NCI-H1417 treated with DMSO at 0.1 percent for 48 hours (cell line): ENCODE measurements around the gene LRP1B.
"Not testable (repeated sequence)": the region's sequence is repeated elsewhere in the genome, so short reads cannot be mapped to it uniquely, and the experiment has no call there.

ENCODE experiments used
- DNase-seq: peaks from one replicate; lab custom pipeline; 2025; lab: John Stamatoyannopoulos, UW

The LRP1B gene

DNA sequence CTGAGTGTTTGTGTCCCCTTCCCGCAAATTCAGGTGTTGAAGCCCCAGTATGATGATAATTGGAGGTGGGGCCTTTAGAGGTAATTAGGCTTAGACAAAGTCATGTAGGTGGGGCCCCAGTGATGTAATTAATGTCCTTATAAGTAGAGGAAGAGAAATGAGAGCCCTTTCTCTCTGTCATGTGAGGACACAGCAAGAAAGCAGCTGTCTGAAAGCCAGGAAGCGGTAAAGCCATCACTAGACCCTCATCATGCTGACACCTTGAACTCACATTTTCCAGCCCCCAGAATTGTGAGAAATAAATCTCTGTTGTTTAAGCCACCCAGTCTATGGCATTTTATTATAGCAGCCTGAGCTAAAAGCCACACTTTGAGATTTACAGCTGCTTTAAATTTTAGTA, 1580.0 kb downstream of the LRP1B start:
- no peak for DNase-seq

DNA sequence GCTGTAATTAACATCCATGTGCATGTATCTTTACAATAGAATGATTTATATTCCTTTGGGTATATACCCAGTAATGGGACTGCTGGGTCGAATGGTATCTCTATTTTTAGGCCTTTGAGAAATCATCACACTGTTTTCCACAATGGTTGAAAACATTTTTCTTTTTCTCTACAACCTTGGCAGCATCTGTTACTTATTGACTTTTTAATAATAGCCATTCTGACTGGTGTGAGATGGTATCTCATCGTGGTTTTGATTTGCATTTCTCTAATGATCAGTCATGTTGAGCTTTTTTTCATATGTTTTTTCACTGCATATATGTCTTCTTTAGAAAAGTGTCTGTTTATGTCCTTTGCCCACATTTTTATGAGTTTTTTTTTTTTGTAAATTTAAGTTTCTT, 1586.0 kb downstream of the LRP1B start:
- not testable (repeated sequence) for DNase-seq

DNA sequence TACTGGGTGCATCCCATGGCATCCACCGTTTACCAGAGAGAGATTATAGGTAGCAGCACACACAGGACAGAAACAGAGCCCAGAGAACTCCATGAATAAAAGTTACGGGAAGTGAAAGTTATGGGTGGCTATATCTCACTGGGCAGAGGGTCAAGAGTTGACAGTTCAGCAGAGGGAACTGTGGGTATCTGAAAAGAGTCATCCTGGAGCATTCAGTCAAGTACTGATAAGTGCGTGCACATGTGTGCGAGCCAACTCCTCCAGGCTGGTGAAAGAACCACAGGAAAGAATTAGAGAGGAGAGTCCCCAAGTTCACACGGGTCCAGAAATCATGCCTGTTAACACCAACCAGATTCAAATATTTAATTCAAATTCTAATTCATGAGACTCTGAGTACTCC, 1588.2 kb downstream of the LRP1B start:
- DNase-seq: no peak

DNA sequence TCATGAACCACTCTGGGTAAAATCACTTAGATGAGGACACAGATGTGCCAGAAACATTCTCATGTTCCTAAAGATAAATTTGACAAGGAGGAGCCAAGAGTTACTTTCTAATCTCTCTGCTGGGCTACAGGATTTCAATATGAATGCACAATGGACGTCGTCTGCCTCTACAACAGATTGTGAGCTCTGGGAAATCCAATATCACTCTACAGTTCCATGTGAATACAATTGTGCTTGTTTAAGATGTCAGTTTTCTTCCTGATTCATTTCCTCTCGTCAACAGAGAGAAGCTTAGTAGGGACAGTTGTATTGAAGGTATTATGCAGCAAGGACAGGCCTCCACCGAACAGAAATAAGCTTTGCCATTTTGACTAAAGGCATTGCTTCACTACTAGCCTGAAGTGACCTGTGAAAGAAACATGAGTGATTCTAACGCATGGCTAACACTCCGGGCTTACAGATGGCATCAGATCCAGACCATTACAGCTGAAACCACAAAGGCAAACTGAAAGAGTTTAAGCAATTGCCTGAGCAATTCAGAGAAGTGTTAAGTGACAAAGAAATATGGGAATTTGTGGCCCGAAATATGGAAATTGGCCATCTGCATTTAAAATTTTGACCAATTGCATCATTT, 1591.5 kb downstream of the LRP1B start:
- no peak for DNase-seq

DNA sequence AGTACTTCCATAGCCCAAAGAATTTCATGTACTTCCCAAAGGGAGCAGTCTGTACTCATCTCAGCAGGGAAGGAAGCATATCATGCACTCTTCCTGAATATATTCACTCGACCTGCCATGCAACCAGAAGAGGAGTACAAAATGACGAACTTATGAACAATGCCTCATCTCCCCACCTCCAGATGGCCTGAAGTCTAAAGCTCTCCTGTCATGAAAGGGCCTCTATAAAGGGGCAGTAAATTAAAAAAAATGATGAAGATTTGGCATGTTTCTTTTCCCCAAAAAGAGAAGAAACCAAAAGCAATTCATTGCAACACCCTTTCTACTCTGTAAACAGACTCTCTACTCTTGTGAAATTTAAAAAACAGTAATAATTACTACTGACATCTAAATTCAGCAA, 1601.1 kb downstream of the LRP1B start:
- DNase-seq: no peak

DNA sequence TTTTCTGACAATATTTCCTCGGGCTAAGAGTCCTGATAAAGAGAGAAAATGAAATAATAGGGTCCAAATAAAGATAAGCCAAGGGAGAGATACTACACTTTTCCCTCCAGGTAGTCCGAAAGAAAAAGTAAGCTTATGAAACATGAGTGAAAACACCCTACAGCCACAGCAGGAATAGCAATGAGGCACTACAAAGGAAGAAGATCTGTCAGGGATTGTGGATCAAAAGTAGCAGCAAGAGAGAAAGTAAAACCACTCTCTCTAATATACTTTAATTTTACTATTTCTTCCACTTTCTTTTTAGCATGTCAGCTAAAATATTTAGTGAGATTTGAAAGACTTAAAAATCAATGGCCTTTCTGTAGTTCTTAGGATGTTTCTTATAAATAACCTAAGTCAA, 1601.8 kb downstream of the LRP1B start:
- no peak for DNase-seq

DNA sequence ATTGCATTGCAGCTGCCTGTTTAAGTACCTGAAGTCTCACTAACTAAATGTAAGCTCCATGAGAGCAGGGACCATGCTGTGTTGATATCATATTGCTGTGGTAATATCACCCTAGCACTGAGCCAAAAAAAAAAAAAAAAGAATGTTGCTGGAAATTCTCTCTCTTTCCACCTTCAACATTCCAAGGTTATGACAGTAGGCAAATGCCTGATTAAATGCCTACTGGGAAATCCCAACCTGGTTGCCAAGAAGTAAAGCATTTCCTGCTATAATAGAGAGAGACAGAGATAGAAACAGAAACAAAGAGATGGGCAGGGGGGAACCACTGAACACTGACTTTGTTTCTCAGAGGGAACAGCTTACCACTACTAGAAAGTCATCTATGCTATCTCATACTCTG, 1604.2 kb downstream of the LRP1B start:
- no peak for DNase-seq

DNA sequence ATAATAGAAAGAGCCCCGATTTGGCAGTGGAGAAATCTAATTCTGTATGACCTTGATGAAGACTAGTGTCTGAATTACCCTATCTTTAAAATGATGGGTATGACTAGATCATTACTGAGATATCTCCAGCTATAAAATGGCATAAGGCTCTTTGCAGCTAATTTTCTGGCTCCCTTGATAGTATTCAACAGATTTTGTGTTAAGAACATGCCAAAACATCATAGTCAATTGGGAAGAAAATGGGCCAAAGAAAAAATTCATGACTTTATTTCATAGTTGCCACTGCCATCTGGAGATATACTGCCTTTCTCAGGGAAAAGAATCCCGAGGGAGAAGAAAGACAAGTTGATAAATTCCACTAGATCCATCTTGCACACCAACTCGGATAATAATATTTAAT, 1618.7 kb downstream of the LRP1B start:
- DNase-seq: no peak

DNA sequence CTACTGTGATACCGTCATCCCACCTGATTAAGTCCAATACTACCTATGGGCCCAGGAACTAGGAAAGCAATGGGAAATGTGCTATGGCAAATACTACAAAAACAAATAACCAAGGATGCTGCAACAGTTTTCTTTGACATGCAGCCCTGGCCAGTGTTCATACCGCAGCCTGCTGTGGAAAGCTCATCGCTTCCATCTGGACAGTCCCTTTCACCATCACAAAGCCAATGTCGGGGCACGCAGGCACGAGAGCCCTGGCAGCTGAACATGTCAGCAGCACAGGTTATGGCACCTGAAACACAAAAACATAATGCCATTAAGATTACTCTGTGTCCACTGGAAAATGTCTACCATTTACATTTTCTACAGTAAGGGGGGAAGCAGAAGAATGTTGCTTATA, 1621.1 kb downstream of the LRP1B start:
- DNase-seq: no peak

DNA sequence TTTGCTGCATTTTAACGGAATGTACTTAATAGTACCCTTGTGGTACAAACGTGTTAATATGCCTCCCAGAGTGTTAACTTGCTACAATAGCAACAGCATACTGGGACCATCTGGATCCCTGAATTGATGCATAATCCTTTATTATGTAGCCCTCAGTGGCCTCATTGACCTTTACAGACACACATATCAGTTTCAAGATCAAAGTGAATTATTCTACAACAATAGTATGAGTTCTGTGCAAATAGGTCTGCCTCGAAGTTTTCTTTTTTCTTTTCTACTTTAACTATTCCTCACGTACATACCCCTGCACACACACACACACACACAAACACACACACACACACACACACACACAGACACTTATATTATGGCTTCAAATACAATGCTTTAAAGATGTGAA, 1622.1 kb downstream of the LRP1B start:
- no peak for DNase-seq

DNA sequence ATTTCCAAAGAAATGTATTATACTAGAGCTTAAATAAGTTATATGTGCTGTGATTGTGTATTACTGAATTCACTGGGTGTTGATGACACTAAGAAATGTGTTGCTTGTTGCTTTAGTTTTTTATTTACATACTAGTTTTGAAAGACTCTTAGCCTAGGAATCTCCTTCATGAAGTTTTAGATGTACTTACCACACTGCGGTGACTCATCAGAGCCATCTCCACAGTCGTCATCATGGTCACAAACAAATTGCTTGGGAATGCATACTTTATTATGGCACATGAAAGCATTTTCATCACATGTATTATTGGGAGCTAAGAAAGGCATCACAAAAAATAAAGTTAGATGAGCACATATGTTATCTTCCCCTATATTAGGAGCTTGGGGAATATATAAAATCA, 1624.2 kb downstream of the LRP1B start:
- no peak for DNase-seq

DNA sequence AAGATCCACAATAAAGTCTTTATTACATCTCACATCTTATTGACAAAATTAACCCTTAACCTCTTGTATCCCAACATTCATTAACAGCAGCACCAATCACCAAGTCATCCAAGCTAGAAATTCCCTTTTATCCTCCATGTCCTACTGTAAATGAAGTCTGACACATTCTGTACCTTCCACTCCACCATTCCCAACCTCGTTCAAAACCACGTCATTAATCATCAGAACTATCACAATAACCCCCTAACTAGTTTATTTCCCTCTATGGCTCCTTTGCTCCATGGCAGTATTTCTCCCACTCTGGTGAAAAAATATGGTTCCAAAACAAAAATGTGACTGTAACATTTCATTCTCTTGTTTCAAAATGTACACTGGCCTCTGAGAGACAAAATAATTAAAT, 1626.2 kb downstream of the LRP1B start:
- no peak for DNase-seq

DNA sequence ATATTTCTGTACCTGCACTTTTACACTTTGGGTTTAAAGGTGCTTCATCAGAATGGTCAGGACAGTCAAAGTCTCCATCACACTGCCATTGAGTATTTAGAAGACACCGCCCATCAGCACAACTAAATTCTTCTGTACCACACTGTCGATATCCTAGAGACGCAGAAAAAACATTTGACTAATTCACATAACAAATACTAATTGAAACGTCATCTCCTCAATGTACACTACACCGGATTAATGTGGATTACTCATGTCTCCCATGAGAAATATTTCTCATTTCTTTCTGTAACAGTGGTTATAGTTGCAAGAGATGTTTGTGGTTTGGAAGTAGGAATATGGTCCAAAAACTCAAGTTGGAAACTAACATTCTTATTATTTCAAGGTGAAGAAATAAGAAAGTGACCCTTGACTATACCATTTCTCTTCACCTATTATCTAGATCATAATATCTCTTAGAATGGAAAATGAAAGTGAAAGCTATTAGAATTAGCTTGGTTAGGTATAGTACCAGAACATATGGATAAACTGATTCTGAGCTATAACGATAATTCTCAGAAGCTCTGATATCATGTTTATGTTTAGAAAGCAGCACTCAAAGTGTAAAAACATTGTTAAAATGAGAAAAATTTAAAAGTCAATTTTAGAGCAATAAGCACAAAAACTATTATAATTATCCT, 1627.7 kb downstream of the LRP1B start:
- DNase-seq: no peak

DNA sequence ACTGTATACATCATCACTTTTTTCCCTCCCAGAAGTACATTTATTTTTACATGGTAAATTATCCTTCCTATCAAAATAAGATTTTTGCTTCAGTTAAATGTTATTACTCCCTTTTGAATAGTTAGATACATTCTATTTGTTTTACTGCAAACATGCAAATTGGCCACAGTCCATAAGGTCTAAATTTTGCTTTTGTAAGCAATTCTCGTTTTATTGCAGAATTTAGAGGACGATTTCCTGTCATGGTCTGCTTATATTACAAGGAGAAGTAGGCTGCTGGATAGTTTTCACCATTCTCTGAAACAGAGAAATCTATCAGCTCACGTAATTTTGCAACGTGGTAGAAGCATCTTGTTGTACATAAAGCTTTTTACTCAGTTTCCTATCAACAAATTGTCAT, 1632.5 kb downstream of the LRP1B start:
- DNase-seq: no peak

DNA sequence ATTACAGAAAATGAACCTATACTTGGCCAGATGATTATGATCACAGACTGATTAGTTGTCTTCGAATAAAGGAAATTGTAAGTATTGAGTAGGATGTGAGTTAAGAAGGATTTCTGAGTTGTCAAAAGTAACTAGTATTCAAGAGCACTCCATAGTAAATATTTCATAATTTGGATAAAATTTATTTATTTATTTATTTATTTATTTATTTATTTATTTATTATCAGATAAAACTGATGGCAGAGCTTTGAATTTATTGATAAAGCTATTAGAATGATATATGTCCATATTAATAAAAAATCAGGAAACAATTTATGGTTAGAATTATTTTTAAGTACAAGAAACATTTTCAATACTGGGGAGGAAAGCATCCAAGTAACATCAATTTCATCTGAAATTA, 1634.1 kb downstream of the LRP1B start:
- no peak for DNase-seq

DNA sequence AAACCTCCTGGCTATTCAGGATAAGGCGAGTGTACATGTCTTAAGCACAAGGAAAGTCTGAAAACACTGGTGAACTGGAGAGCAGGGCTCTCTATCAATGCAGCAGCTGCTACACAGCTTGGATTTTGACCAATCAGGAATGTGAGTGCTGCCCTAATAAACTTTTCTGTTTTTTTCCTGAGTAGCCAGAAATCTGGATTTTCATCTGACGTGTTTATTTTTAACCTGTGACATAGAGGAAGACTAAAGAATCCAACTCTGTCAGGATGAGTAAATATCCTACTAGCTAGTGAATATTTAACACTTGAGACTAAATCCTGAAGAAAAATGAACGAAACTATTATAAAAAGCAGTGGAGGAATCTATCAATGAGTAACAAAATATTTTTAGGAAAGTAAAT, 1638.9 kb downstream of the LRP1B start:
- no peak for DNase-seq

DNA sequence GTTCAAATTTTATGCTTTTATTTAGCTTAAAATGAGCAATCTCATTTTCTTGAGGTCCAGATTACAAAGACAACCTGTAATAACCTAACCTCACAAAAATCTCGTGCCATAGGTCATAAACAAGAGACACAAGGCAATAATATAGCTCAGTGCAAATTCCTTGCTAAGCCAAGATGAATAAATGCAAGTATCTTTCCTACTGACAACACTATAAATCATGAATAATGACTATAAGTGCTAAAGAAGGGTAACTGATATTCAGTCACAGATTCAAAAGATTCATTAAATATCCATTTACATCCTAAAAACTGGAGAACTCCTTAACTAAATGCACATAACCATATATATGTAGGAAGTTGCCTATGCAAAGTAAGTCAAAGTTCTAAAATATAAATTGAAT, 1641.6 kb downstream of the LRP1B start:
- no peak for DNase-seq

DNA sequence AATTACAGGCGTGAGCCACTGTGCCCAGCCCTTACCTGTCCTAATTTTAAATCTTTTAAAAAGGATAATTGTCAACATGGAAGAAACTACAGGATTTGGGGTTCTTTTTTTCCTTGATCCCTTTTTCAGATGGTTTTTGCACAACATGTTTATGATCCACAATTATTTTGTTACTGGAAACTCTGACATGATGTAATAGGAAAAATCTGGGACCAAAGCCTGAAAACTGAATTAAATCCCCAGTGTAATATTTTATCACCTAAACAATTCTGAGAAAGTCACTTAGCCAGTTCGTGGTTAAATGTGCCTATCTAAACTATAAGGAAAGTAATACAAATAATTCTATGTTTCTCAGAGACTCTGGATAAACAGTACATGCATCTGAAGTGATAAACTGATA, 1649.7 kb downstream of the LRP1B start:
- DNase-seq: no peak

DNA sequence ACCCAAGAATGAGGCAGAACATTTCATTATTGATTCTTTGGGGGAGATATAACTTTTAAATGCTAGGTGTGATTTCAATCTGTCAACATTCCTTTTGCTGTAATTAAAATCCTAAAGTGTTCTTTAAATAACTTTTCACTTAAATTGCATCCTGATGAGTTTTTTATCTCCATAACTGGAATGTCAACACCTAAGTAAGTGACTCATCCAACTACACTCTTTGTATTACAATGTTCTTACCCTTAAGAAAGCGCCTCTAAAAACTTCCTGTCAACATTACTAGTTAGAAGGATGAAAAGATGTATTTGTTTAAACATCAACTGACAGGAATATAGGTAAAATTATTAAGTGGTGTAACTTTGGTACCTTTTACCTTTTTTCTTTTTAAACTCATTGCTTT, 1657.0 kb downstream of the LRP1B start:
- DNase-seq: no peak

DNA sequence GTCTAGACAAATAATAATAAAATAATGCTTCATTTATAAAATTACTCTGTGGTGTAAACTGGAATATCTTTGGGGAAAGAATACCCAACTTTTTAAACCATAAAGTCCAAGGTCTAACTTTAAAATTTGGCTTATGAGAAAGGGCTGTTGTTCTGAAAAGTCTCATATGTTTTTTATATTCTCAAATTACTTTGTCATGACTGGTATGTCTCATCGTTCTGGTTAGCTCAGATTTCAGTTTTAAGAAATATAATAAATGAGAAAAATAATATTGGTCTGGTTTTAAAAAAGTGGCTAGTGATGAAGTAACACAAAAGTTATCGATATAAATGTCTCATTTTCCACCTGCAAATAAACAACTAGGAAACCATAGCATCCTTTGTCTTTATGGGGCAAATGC, 1658.1 kb downstream of the LRP1B start:
- DNase-seq: no peak

DNA sequence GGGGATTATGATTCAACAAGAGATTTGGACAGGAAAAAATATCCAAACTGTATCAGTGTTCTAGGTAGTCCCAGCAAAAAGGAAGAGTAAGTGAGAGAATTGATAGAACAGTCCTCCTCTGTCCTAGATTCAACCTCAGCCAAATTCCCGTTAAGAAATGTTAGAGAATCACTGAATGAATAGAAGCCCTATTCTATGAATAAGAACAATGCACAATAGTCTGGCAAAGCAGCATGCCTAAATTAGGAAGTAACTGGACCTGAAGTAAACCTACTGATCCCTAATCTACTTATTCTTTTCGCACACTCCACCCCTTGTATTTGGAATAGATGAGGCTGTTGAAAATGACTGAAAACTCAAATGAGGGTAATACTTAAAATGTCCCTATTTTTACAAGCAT, 1665.5 kb downstream of the LRP1B start:
- no peak for DNase-seq

DNA sequence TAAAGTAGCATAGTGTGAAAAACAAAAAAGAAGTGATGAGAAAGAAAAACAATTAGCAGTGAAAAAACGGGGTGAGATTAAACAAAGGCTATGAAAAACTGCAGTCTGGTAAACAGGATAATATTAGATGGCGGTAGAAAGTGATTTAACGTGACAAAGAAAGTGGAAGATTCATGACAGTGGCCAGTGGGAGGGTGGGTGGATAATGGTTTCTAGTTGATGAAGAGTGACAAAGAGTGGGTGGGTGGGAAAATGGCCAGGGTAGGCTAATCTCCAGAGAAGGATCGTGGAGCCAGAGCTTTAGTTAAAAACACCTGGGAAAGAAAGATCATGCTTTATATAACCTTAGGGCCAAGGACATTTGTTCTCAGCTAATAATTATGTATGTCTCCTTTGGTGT, 1667.8 kb downstream of the LRP1B start:
- no peak for DNase-seq

DNA sequence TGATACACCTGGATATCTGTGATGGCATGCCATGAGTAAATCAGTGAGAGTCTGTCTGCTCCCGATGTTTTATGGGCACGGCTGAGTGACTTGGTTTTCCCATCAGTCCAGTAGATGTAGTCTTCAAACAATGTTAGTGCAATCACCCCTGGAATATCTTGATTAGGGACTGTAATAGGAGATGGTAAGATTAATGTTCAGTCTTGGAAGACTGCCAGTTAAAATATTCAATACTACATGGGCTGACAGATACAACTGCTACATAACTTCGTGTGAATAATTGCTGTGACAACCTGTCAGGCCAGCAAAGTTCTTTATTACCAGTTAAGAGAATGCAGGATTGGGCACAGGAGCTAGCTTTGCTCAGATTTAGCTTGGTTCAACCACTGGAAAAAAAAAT, 1673.3 kb downstream of the LRP1B start:
- no peak for DNase-seq

DNA sequence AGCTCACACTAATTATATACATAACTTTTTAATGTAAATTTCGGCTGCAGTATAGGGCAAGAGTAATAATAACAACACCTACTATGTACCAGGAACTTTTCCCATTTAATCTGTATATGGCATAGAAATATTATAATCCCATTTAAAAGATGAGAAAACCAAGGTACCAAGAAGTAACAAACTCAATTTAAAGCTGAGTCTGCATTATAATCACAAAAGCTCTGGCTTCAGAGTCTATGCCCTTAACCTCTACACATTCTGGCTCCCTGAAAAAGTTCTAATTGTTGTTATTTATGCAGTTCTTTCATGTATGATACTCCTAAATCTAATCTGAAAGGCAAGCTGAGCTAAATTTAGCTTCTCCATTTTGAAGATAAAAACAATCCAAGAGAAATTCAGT, 1675.5 kb downstream of the LRP1B start:
- DNase-seq: no peak
